Chondrocyte (in vitro differentiated cells): ENCODE measurements around the gene VIL1. TPM values are rescaled to one million over a fixed set of nuclear protein-coding genes. Genes with fewer than 3 reads are reported as not detected.

Experiments used
- DNase-seq: peaks from one replicate; pipeline ENCODE4 v3.0.0; 2021; ENCODE audit warnings: mixed read lengths, low spot score
- H3K27ac Mint-ChIP-seq: one replicate; pipeline ENCODE4 v1.8.0; 2021; ENCODE audit warnings: mild to moderate bottlenecking, moderate library complexity, mixed read lengths; ENCODE audit not compliant: unreplicated experiment
- H3K27me3 Mint-ChIP-seq: 2 replicates; pipeline ENCODE4 v1.8.0; 2021; ENCODE audit warnings: low read depth, mixed read lengths
- H3K36me3 Mint-ChIP-seq: 2 replicates; pipeline ENCODE4 v1.8.0; 2021; ENCODE audit warnings: low read depth, mixed read lengths
- H3K4me1 Mint-ChIP-seq: 2 replicates; pipeline ENCODE4 v1.8.0; 2021; ENCODE audit warnings: low read depth, mild to moderate bottlenecking, mixed read lengths
- H3K4me3 Mint-ChIP-seq: one replicate; pipeline ENCODE4 v1.8.0; 2021; ENCODE audit warnings: mild to moderate bottlenecking, moderate library complexity, mixed read lengths; ENCODE audit not compliant: unreplicated experiment
- H3K9me3 Mint-ChIP-seq: 2 replicates; pipeline ENCODE4 v1.8.0; 2021; ENCODE audit warnings: low read depth, mixed read lengths
- total RNA-seq: library from RNA; stranded (reverse); gene quantifications from 3 replicates; pipeline ENCODE4 v1.2.1, GENCODE V29; 2021
- TF ChIP-seq, protein P1 (sequence below): fragments of 200-600 bp; sonication (generic); IDR thresholded peaks from 2 replicates; pipeline ENCODE4 v1.5.0; 2021; ENCODE audit warnings: antibody characterized with exemption, mild to moderate bottlenecking, moderate library complexity

VIL1 gene
- total RNA-seq, 1 donor from 2014 or later, result not detected

DNA sequence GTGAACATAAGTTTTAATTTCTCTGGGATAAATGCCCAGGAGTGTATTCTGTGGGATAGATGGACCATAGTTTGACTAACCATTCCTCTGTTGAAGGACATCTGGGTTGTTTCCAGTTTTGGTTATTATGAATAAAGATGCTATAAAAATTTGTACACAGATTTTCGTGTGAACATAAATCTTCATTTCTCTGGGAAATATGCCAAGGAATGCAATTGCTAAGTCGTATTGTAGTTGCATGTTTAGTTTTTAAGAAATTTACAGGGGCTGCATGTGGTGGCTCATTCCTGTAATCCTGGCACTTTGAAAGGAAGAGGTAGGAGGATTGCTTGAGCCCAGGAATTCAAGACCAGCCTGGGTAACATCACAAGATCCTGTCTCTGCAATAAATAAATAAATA lies 43.7 kb upstream of the VIL1 start:
- no peaks in the 10 kb centered on the region for H3K36me3 Mint-ChIP-seq
- no peaks in the 10 kb centered on the region for H3K9me3 Mint-ChIP-seq
- peaks cover 12% of the 10 kb centered on the region for H3K4me1 Mint-ChIP-seq
- H3K27me3 Mint-ChIP-seq, result peaks cover 2% of the 10 kb centered on the region
- H3K4me3 Mint-ChIP-seq, result no peak overlapping the region
- TF ChIP-seq, protein P1, sequence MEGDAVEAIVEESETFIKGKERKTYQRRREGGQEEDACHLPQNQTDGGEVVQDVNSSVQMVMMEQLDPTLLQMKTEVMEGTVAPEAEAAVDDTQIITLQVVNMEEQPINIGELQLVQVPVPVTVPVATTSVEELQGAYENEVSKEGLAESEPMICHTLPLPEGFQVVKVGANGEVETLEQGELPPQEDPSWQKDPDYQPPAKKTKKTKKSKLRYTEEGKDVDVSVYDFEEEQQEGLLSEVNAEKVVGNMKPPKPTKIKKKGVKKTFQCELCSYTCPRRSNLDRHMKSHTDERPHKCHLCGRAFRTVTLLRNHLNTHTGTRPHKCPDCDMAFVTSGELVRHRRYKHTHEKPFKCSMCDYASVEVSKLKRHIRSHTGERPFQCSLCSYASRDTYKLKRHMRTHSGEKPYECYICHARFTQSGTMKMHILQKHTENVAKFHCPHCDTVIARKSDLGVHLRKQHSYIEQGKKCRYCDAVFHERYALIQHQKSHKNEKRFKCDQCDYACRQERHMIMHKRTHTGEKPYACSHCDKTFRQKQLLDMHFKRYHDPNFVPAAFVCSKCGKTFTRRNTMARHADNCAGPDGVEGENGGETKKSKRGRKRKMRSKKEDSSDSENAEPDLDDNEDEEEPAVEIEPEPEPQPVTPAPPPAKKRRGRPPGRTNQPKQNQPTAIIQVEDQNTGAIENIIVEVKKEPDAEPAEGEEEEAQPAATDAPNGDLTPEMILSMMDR, result no peak
- H3K27ac Mint-ChIP-seq, result peak overlapping the region; percentile 68
- no peak for DNase-seq

DNA sequence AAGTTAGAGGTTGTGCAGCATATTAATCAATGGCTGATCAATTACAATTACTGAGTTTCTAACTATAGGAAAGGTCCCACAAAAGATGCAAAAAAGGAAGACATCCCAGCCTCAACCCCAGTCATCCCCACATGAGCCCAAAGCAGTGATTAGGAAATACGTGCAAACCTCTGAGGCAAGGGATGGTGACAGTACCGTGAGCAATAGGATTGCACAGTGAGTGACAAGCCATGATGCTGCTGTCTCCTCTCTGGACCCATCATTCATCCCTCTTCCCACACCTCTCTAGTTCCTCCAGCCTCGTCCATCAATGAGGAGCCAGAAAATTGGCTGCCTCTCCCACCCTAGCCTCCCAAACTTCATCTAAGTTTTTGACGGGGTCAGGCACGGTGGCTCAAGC lies 40.9 kb upstream of the VIL1 start:
- peaks cover 2% of the 10 kb centered on the region for H3K27me3 Mint-ChIP-seq
- H3K4me1 Mint-ChIP-seq, result peaks cover 4% of the 10 kb centered on the region
- no peaks in the 10 kb centered on the region for H3K36me3 Mint-ChIP-seq
- TF ChIP-seq, protein P1, result no peak
- no peak overlapping the region for H3K27ac Mint-ChIP-seq
- no peak for DNase-seq
- H3K9me3 Mint-ChIP-seq, result no peaks in the 10 kb centered on the region
- H3K4me3 Mint-ChIP-seq, result no peak overlapping the region

DNA sequence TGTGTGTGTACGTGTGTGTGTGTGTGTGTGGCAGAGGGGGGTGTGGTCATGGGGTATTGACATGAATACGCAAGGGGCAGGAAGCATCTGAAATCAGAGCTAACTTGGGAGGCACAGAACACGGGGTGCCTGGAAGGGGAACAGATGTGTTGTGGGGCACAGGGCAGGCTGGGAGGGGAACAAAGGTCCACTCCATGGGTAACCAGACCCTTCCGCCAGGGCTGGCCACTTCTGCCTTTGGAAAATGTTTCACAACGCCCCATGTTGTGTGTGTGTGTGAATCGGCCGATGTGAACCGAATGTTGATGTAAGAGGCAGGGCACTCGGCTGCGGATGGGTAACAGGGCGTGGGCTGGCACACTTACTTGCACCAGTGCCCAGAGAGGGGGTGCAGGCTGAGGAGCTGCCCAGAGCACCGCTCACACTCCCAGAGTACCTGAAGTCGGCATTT lies 37.0 kb upstream of the VIL1 start, which contains the start of gene SLC11A1:
Gene SLC11A1 (plus strand): TSS at position 358 of the 451 bp plus-strand sequence. CDS start 96 bp downstream, outside the sequence.
- TF ChIP-seq, protein P1, result no peak
- H3K4me3 Mint-ChIP-seq, result no peak within 1 kb of the TSS
- no peaks in the 10 kb centered on the region for H3K36me3 Mint-ChIP-seq
- H3K9me3 Mint-ChIP-seq, result no peaks in the 10 kb centered on the region
- H3K27ac Mint-ChIP-seq, result no peak within 1 kb of the TSS
- DNase-seq, result no peak
- H3K4me1 Mint-ChIP-seq, result no peaks in the 10 kb centered on the region
- peaks cover 2% of the 10 kb centered on the region for H3K27me3 Mint-ChIP-seq

DNA sequence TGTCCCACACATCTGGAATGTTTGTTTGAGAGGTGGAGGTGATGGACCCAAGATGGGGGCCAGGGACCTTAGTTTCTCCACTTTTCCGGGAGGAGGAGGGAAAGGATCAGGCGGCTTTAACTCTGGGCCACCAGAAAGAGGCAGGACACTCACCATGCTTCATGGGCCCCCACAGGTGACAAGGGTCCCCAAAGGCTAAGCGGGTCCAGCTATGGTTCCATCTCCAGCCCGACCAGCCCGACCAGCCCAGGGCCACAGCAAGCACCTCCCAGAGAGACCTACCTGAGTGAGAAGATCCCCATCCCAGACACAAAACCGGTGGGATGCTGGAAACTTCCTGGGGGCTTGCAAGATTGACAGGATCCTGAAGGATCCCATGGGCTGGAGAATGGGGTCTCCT lies 36.1 kb upstream of the VIL1 start:
- peaks cover 4% of the 10 kb centered on the region for H3K27me3 Mint-ChIP-seq
- no peak overlapping the region for H3K27ac Mint-ChIP-seq
- peaks cover 5% of the 10 kb centered on the region for H3K4me1 Mint-ChIP-seq
- H3K36me3 Mint-ChIP-seq, result no peaks in the 10 kb centered on the region
- H3K9me3 Mint-ChIP-seq, result no peaks in the 10 kb centered on the region
- TF ChIP-seq, protein P1, result no peak
- H3K4me3 Mint-ChIP-seq, result no peak overlapping the region
- DNase-seq, result no peak

DNA sequence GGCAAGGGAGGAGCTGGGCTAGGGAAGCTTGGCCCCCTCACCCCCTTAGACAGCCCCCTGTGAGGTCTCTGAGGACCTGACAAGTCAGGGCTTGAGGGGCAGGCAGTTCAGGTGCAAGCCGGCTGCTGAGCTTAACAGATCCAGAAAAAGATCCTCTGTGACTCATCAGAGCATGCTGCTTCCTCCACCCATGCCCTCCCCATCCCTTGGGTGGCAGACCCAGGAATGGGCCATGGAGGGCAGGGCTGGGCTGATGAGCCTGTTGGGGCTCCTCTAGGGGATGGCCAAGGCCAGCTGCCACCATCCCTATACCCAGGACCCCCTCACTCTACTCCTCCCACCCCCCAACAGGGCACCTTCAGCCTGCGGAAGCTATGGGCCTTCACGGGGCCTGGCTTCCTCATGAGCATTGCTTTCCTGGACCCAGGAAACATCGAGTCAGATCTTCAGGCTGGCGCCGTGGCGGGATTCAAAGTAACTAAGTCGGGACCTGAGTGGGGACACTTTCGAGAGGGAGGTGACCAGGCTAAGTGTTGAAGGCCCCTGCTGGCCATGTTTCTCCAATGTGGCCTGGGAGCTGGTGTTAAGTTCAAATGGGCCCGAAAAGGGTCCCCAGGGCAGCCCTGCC lies 34.9 kb upstream of the VIL1 start:
- Mint-ChIP-seq H3K27me3 (peaks cover 4% of the 10 kb centered on the region), H3K27ac (no peak overlapping the region), H3K4me1 (peaks cover 5% of the 10 kb centered on the region), H3K4me3 (no peak overlapping the region), H3K36me3 (no peaks in the 10 kb centered on the region), H3K9me3 (no peaks in the 10 kb centered on the region)
- DNase-seq, result no peak
- TF ChIP-seq, protein P1, result no peak
